ENCODE data around the gene SERPINA9.
"Not testable (repeated sequence)": the region's sequence is repeated elsewhere in the genome, so short reads cannot be mapped to it uniquely, and the experiment has no call there.

The SERPINA9 gene

DNA sequence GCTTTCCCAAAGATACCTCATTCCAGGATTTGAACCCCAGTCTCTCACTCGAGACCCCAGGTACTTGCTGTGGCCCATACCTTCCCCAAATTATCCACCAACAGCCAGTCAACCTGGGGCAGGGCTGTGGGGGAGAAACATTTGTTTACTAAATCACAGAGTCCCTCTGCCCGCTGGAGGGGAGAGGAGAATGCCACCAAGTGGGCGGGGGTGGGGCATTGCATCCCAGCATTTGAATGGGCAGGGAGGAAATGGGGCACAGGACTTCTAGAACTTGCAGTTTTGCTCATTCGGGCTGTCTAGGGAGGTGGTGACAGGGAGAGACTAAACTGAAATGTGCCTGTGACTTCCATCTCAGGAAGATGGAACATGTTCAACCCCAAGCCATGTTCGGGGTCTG lies 10.9 kb upstream of the SERPINA9 start:
- no peak for DNase-seq (ENCODE audit: low read depth, low spot score)

DNA sequence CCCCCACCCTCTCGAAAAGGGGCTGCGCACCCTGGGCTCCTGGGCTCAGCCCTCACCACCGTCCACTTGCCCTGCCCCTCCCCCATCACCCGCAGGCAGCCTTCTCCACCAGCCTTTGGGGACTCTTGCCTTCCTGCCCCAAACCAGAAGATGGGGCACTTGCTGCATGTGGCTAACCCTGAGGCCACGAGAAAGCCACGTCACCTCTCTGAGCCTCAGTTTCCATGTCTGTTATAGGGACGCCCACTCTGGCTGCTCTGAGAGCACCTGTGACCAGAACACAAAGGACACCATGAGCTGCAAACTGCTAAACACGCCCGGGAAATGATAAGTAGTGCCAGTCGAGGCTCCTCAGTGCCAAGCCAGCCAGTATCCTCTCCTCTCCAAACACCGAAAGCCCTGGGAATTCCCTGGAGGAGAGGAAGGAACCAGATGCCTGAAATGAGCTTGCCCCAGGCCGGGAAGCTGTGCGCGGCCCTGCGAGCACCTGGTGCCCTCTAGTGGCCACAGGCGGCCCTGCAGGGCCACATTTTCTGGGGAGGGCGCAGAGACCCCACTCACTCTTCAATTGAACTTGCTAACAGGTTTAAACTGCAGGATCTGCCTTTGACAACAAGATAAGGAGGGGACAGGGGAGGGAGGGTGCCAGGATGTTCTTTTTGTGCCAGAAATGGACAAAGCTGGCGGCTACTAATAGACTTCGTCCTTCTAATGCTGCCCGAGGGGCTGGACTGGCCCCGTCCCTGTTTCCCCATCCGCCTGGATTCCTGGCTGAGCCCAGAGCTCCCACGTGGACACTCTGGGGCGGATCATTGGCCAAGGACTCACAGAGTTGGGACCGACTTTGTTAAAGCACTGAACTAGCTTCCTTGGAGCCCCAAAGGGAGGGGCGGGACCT lies 10.2 kb upstream of the SERPINA9 start:
- DNase-seq (ENCODE audit: low read depth, low spot score): no peak

DNA sequence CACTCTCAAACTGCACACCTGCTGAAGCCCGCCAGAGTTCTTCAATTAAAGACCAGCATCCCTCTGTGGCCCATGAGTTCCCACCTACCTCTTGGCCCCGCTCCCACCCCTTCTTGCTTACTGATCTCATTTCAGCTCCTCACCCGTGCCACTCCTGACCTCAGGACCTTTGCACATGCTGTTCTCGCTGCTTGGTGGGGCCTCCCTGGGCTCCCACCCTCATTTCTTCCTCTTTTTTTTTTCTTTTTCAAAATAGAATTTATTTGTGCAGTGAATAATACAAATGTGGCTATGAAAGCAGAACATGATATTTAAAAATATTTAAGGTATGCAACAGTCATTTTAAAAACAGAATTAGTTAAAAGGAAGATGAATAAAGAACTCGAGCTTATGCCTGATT lies 8.5 kb upstream of the SERPINA9 start:
- DNase-seq (ENCODE audit: low read depth, low spot score): no peak

DNA sequence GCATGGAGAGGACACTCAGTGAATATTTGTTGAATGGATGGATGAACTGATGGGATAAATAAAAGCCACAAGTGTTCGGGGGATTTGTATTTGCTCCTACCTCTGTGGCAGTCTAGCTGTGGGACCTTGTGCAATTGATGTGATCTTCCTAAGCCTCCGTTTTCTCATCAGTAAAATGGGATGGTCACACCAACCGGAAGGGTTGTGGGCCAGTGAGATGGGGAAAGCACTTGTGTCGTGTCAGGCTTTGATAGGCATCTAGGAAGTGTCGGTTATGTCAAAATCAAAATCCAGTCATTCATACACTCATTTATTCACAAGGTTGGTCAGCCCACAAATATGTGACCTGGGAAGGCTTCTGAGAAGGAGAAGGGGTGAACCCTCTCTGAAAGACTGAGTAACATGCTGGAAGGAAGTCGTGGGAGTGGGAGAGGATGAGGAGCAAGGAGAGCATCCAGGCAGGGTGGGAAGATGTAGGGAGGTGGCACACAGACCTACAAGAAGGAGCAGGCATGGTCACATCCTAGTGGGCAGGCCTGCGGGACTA lies 7.8 kb upstream of the SERPINA9 start:
- DNase-seq (ENCODE audit: low read depth, low spot score): no peak

DNA sequence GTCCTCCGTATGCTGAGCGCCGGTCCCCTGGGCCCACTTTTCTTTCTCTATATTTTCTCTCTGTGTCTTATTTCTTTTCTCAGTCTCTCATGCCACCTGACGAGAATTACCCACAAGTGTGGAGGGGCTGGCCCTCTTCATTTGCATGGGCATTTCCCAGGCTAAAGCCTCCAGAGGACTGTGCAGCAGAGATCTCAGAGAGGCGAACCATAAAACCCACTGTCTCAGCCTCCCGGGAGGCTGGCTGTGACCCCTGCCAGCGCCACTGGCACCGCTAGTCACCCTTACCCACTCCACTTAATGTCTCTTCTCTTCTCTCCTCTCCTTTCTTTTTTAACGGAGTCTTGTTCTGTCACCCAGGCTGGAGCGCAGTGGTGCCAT lies 7.1 kb upstream of the SERPINA9 start:
- no peak for DNase-seq (ENCODE audit: low read depth, low spot score)

DNA sequence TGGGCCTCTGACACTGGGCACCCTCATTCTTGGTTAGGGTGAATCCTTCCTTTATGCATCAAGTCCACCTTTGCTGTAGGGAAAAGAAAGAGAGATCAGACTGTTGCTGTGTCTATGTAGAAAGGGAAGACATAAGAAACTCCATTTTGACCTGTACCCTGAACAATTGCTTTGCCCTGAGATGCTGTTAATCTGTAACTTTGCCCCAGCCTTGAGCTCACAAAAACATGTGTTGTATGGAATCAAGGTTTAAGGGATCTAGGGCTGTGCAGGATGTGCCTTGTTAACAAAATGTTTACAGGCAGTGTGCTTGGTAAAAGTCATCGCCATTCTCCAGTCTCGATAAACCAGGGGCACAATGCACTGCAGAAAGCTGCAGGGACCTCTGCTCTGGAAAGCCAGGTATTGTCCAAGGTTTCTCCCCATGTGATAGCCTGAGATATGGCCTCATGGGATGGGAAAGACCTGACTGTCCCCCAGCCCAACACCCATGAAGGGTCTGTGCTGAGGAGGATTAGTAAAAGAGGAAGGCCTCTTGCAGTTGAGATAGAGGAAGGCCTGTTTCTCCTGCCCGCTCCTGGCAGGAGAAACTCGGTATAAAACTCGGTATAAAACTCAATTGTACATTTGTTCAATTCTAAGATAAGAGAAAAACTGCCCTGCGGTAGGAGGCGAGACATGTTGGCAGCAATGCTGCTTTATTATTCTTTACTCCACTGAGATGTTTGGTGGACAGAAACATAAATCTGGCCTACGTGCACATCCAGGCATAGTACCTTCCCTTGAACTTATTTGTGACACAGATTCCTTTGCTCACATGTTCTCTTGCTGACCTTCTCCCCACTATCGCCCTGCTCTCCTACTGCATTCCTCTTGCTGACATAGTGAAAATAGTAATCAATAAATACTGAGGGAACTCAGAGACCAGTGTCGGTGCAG lies 6.4 kb upstream of the SERPINA9 start:
- not testable (repeated sequence) for DNase-seq (ENCODE audit: low read depth, low spot score)

DNA sequence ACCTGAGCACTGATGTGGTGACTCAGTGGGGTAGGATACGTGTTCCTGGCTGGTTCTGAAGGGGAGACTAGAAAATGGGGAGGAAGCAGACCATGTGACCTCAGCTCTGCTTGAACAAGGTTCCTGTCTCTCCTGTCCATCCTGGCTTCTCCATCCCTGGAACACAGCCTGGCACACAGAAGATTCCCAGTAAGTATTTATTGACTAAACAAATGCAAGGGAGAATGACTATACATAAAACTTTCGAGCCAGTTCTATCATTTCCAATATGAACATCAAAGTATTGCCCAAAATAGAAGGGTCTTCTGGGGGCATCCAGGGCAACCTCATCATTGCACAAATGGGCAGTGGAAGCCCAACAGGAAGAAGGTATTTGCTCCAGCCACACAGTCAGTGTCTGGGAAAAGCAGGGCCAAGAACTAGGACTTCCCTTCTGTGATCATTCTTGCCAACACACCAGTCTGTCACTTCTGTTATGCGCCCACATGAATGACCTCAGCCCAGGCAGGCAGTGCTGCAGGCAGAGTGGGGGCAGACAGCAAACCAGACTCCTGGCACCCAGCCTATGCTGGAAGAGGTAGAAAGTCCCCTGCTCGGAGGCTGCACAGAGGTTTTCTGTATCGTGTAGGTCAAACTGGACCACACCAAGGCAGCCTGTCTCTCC lies 5.6 kb upstream of the SERPINA9 start:
- no peak for DNase-seq (ENCODE audit: low read depth, low spot score)

DNA sequence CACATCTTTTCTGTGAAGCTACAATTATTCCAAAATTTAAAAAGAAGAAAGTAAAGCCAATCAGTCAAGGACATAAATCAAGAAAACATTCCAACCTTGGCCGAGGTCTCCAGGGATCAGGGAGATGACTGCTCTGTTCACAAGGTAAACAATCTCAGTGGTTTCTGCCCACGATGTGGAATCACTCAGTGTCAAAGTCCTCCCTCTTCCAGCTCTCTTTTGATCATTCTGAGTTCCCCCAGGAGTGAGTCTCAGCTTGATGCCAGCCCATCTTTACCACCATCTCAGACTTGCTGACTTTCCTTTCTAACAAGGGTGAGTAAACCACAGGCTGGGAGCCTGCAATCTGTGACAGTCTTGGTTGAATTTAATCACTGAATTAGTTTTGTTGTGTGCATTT lies 4.8 kb upstream of the SERPINA9 start:
- DNase-seq (ENCODE audit: low read depth, low spot score): no peak

DNA sequence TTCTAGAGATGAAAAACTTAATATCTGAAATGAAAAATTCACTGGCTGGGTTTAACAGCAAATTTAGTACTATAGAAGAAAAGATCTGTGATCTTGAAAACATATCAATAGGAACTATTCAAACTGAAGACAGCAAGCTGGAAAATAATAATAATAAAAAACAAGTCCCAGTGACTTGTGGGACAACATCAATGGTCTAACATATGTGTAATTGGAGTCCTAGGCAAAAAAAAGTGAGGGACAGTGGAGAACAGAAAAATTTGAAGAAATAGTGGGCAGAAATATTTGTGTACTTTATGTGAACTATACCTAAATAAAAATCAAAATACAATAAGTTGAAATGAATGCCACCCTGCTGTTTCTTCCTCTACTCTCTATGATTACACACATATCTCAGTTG lies 2.4 kb upstream of the SERPINA9 start:
- DNase-seq (ENCODE audit: low read depth, low spot score): no peak

DNA sequence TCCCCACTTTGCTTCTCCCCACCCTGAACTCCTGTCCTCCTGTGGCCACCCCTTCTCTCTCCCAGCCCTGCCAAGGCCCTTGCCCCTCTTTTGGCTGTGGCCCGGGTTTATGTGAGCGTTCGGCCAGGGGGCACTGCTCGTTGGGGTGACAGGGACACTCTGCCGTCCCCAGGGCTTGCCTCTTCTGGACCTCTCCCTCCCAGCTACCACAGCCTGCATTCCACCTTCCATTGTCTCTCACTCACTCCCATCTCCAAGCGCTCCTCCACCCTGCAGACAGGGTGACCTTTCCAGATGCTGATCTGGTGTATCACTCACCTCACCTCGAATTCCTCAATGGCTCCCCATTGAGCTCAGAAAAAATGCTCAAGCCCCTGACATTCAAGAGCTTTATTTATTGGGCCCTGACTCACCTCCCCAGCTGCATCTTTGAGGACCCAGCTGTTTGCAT lies 1.4 kb downstream of the SERPINA9 start:
- no peak for DNase-seq (ENCODE audit: low read depth, low spot score)

DNA sequence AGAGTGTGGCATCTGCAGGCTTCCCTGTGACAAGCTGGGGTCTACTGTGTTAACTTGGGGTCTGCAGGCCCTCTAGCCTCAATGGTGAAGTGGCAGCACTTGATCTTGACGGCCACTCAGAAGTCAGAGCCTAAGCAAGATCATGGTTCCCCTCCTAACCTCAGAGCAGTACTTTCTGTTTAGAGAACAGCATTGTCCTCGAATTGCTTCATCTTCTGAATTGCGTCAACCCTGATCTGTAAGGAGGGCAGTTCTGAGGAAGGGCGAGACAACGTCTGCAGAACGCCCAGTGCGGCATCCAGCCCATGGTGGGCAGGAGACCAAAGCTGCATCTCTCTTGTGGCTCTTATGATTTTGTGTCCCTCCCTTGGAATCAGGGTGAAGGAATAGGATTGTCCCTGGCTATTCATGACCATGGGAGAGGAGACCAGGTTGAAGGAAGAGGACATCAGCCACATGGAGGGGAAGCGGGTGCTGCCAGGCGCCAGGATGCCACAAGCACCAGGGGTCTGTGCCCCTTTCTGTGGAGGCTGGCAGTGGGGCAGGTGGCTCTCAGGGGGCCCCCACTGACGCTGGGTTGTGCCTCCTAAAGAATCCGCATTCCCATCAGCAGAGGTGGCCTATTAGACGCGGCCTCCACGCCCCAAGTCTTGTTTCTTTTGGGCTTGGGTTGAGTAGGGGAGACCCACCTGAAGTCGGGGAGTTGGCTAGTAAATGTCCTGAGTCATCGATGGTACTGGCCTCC lies 2.2 kb downstream of the SERPINA9 start:
- DNase-seq (ENCODE audit: low read depth, low spot score): no peak

DNA sequence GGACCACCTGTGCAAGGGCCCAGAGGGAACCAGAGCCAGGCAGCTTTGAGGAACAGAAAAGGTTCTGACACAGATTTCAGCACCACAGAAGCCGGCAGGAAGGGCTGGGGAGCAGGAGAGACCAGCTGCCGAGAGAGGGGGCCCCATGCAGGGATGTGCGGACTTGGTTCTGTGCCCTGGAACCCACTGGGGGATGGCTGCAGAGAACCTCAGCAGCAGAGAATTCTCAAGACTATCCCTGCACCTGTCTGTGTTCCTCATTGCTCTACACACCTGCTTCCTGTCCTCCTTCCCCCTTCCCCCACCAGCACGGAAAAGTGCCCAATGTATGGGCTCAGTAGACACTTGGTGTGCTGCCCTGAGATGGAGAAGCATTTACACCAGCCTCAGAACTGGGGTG lies 3.2 kb downstream of the SERPINA9 start:
- DNase-seq (ENCODE audit: low read depth, low spot score): no peak

DNA sequence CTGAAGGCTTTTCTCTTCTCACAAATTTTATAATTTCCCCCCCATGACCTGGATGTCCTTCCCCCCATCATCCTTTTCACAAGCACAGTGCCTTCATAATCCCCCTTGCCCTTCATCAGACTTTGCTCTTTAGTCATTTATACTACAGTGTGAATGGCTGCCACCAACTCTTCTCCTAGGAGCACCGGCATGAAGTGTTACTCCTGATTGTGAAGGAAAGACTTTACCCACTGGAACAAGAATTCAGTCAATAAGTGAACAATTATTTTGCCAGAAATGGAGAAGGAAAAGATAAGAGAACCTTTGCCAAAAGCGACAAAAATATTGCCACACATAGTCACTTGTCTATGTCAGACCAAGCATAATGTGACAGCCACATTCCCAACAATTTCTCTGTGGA lies 5.0 kb downstream of the SERPINA9 start:
- DNase-seq (ENCODE audit: low read depth, low spot score): no peak

DNA sequence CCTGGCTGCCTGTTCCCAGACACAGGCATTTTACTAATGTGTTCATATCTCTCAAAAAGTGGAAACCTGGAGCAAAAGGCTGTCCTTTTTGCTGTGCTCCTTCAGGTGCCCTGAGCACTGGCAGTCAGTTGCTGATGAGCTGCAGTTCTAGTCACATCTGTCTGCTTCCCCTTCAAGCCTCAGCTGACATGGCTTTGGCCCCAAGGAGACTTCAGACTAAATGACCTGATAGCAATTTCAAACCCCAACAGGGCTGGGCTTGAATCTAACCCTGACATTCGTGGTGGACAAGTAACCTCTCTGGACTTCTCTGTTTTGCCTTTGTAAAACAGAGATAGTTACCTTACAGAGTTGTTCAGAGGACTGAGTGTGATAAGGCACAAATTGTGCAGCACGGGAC lies 5.7 kb downstream of the SERPINA9 start:
- DNase-seq (ENCODE audit: low read depth, low spot score): no peak

DNA sequence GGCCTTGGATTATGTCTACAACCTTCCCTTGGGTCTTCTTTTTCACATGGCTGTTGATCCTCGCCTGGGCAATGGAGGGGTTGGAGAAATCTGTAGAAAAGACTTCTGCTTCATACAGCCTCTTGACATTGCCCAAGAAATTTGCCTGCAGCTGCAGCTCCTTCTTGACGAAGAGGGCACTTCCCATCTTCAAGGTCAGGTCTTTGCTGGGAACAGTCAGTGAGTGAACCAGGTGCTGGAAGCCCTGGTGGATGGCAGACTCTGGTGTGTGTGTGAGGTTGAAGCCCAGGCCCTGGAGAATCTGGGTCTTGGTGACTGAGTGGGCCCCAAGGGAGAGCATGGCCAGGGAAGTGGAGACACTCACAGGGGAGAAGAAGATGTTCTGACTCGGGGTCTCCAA lies 6.7 kb downstream of the SERPINA9 start:
- no peak for DNase-seq (ENCODE audit: low read depth, low spot score)

DNA sequence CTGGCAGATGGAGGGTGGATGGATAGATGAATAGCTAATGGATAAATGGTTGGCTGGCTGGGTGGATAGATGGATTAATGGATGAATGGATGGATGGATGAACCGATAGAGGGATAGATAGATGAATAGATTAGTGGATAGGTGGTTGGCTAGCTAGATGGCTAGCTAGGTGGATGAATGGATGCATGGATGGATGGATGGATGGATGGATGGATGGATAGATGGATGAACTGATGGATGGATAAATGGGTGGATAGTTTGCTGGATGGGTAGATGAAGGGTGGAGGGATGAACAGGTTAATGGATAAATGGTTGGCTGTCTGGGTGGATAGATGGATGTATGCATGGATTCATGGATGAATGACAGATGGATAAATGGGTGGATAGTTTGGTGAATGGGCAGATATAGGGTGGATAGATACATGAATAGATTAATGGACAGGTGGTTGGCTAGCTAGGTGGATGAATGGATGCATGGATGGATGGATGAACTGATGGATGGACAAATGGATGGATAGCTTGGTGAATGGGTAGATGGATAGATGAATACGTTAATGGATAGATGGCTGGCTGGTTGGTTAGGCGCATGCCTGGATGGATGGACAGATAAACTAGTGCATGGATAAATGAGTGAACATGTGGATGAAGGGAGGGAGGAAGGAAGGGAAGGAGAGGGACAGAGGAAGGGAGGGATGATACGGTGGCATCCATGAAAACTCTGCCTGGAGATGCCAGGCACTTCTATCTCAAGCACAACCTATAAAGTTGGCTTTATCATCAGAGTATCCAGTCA lies 8.1 kb downstream of the SERPINA9 start:
- DNase-seq (ENCODE audit: low read depth, low spot score): no peak

DNA sequence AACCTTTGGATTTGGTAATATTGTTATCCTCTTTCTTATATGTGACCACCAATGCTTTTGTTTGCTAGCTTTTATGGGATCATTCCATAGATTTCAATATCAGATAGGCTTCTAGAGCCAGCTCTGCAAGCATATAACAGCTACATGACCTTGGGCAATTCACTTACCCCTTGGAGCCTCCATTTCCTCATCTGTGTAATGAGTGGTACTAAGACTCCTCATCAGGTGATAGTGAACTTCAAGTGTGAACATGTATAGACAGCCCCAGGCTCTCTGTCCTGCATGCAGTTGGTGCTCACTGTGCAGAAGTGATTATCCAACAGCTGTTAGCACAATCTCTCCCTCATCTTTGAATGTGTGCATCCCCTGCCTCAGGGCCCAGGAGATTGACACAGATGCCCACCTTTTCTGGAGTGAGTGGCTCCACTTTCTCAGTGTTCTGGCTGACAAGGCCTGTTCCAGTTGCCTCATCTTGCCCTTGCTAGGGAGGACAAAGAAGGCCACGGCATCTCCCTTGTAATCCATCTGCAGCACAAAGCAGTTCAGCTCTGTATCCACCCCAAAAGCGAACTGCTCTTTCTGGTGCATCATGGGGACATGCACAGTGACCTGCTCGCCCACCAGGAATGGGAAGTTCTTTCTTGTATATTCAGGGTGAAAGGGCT lies 9.2 kb downstream of the SERPINA9 start:
- no peak for DNase-seq (ENCODE audit: low read depth, low spot score)

DNA sequence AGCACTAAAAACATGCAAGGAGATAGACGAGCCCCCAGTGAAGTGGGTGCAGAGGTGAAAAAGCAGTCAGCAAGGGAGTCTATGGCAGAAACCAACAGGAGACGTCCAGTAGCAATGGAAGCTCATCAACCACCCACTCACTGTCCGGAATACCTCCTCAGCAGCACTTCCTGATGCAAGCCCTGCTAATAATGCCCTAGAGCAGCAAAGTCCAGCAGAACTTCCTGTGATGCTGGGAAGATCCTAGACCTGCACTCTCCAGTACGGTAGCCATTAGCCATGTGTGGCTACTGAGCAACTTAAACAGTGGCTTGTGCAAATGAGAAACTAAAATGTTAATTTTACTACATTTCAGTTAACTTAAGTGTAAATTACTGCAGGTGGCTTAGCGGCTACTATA lies 11.0 kb downstream of the SERPINA9 start:
- no peak for DNase-seq (ENCODE audit: low read depth, low spot score)

DNA sequence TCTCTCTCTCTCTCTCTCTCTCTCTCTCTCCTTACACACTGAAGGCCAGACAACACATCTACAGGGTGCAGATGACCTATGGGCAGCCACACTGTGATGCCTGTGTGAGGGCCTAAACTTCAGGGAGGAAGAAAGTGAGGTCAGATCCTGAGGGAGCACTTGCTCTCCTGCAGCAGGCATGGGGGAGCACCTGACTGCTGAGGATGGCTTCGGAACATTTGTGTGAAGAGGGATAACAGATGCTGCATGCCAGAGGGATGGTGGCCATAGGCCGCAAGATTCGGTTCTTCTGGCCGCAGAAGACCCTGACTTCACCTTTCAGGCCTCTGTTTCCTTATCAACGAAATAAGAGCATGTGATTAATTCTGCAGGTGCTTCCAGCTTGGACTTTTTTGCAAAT lies 11.7 kb downstream of the SERPINA9 start:
- no peak for DNase-seq (ENCODE audit: low read depth, low spot score)
